SKM-1 (cell line): Measurements from ENCODE around the gene MIS18A.

Source experiments
- DNase-seq: peaks from one replicate; lab custom pipeline; 2025; ENCODE audit not compliant: unreplicated experiment; lab: John Stamatoyannopoulos, UW

MIS18A gene

DNA sequence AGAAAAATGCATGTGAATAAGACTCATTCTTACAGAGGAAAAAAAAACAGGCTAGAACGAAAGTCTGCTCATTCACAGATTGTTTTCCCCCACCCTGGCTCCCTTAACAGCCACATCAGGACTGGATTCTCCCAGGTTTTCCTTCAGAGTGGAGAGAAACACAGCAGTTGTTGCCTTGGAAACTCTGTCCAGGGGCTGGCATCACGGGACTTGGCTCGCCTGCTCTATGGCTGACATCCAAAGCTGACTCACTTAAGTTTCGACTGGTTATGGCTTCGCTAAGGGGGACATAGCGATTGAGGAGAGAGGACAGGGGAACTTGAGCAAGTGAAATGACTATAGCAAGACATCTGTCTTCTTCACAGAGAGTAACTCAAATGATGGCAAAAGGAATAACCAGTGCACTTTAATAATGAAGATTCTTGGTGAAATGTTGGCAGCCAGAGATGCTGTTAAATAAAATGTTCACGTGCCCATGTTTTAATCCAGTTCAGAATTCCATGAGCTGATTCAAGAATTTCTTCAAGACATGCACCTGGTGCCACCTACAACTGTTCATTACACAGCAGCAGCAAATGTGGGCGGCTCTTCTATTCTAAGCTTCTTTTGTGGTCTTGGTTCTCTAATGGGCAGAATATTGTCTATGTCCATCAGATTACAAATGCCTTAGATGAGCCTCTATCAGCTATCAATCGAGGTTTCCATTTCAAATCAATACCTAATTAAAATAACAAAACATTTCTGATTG lies 21.8 kb downstream of the MIS18A start:
- DNase-seq = no peak

- no peak for DNase-seq
Observed at GRCh38 chr21:32256251-32256650, 22.6 kb downstream of the MIS18A start.

- no peak for DNase-seq
Observed at GRCh38 chr21:32253215-32253641, 25.6 kb downstream of the MIS18A start.

- DNase-seq = no peak
Observed at GRCh38 chr21:32252136-32252535, 26.7 kb downstream of the MIS18A start.

GRCh38 chr21:32249511-32250280 lies 29.2 kb downstream of the MIS18A start:
- no peak for DNase-seq

GRCh38 chr21:32248571-32249461 lies 30.0 kb downstream of the MIS18A start:
- DNase-seq = no peak

- DNase-seq = no peak
Observed at GRCh38 chr21:32246571-32247140, 32.2 kb downstream of the MIS18A start.

DNA sequence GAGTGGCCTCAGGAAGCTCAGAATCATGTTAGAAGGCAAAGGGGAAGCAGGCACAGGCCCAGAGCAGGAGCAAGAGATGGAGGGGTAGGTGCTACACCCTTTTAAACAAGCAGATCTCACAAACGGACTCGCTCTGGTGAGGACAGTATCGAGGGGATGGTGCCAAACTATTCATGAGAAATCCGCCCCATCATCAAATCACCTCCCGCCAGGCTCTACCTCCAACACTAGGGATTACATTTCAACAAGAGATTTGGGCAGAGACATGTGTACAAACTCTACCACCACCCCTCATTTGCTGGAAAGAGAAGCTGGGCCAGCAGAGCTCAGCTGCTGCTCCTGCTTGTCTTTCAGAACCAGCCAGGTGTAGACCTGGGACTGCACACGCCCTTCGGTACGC lies 32.9 kb downstream of the MIS18A start:
- DNase-seq = no peak

DNA sequence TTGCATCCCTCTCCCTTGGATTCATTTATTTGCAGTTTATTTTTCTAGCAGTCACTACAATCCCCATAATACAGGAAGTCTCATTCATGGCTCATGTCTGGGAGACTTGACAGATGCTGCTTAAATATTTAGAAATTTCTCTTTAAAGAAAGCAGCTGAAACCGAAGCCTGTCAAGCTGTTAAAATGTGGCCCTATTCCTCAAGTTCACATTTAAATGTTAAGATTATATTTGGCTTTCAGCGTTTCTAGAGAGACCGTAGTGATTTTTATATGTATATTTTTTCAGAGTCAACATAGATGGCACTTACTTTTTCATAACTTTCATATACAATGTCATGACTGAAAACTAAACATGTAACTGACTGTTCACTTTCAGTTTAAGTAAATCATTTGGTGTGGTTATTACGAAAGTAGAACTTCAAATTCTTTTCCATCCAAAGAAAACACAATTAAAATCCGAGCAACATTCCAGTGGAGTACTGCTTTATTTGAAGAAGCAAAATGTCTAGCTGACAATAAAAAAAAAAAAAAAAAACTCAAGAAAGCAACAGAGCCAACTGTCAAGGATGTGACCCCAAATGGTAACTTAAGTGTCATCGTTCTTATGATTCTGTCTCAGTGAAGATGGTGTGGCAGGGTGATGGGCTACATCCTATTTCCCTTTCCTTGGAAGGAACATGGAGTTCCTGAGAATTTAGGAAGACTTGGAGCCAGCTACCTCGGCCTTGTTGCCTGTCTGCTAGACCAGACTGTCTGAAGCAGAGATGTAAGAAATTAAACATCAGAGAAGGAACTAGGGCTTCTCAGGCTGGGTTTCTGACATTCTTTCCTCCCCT lies 37.8 kb downstream of the MIS18A start:
- no peak for DNase-seq

- DNase-seq = no peak
Observed at GRCh38 chr21:32239551-32239950, 39.3 kb downstream of the MIS18A start.

GRCh38 chr21:32238063-32238462 lies 40.8 kb downstream of the MIS18A start:
- DNase-seq = no peak

DNA sequence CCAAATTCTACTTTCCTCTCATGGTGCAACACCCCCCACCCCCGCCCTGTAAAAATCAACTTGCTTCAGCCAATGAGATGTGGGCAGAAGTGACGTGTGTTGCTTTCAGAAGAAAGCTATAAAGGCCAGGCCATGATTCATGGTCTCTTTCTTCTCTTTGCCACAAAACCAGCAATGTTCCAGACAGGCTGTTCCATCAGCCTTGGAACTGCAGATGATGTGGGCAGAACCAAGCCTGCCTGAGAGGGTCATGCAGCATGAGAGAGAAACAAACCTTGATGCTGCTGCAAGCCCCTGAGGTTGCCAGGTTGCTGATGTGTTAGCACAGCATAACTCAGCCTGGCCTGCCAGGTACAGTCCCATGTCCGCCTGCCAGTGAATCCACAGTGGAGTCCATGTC lies 41.8 kb downstream of the MIS18A start:
- DNase-seq = no peak

DNA sequence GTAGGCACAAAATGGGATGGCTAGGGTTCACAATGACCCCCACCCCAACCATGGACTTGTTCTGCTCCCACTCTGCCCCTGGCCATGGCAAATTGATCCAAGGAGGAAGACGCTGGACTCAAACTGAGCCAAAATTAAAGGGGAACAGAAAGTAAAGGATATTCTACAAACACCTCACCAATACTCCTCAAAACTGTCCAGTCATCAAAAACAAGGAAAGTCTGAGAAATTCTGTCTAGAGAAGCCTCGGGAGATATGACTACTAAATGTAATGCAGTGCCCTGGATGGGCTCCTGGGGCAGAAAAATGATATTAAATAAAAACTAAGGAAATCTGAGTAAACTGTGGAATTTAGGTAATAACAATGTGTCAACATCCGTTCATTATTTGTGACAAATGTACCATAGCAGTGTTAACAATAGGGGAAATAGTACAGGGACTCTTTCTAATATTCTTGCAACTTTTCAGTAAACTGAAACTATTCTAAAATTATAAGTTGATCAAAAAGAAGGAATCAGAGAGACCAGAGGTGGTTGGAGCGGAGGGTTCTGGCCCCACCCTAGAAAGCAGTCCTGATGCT lies 45.0 kb downstream of the MIS18A start:
- no peak for DNase-seq

- DNase-seq = no peak
Observed at GRCh38 chr21:32233055-32233546, 45.7 kb downstream of the MIS18A start.

GRCh38 chr21:32226444-32226843 lies 52.4 kb downstream of the MIS18A start:
- DNase-seq = no peak
